Measurements from ENCODE around the gene TNFSF15.

DNA sequence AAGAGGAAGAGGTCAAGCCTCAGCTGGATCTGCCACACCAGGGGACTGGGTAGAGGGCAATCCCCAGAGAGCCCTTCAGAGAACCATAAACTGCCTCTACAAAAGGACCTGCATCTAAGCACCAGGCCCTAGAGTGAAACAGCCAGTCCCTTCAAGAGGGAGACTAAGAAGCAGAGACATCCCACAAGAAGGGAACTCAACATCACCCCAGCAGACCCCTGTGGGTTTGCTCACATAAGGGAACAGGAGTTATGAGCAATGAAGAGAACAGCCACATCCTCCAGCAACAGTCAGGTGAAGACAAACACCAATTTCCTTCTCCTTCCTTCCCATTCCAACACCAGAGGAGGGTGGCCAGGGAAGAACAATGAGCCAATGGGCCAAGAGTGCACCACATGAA, 48.9 kb downstream of the TNFSF15 start:
- TF ChIP-seq CTCF (IDR thresholded peaks at IDR 0.05) (no peak), POLR2A (IDR thresholded peaks at IDR 0.05) (no peak)

All from esophagus squamous epithelium (tissue), 4 donors.